GM21619 (cell line): Measurements from ENCODE around the gene ACTN1.
"Not testable (repeated sequence)": the region's sequence is repeated elsewhere in the genome, so short reads cannot be mapped to it uniquely, and the experiment has no call there.

Experiments
- ATAC-seq: cut with Tn5 transposase; IDR thresholded peaks from one replicate; pipeline ENCODE4 v1.9.1; 2021; ENCODE audit not compliant: unreplicated experiment

Gene ACTN1

DNA sequence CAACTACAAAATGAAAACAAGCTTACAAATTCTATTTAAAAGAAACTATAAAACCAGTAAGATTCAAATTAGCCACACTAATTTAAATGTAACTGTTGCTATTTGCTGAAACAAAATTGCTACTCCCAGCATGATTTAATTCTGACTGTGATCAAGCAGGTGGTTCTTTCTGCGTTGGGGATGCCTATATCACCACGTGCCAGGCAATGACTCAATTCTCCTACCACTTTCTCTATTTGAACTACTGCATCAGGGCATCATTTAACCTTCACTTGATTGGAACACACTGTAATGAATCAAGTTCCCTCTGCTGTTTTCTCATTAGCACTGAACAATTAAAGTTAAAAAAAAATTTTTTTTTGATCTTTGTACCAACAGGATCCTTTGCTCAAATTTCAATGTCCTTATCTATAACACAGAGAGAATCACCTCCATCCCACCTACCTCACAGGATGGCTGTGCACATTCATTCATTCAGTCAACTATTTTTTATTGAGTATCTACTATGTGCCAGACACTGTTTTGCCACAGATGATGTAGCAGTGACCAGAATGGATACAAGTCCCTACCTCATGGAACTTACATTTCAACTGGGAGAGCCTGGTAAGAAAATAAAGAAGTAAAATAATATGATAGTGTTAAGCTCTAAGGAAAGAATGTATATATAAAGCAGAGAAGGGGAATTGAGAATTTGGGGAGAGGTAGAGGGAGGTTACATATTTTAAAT lies 8.0 kb upstream of the ACTN1 start:
- no peak for ATAC-seq

DNA sequence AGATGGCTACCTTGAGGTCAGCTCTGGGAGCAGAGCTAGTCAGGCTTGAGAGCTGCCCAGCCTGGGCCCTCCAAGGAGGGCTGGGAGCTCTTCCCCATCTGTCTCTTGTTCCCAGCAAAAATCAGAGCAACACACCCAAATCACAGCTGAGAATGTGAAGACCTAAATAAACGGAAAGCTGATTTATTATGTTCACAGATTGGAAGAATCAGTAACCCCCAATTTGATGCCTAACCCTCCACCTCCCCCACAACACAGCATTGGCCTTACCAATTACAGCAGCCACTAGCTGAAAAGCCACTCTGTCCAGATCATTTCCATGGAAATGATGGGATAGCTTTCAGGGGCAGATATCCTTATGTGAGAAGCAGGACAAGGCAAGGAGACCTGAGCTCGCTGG lies 7.1 kb upstream of the ACTN1 start:
- no peak for ATAC-seq

DNA sequence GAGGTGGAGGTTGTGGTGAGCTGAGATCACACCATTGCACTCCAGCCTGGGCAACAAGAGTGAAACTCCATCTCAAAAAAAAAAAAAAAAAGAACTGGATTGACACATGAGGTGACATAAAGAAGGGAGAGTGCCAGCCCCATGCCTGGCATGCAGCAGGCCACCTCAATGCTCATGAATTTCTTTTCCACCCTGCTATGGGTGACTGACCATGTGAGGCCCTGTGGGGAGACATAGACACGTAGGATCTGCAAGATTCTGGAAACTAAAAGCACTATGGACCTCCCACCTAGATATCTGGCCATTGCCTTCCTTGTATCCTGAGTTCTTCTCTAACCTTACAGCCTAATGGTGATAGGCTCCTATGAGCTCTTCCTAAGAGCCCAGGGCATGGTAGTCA lies 5.6 kb upstream of the ACTN1 start:
- ATAC-seq: no peak

DNA sequence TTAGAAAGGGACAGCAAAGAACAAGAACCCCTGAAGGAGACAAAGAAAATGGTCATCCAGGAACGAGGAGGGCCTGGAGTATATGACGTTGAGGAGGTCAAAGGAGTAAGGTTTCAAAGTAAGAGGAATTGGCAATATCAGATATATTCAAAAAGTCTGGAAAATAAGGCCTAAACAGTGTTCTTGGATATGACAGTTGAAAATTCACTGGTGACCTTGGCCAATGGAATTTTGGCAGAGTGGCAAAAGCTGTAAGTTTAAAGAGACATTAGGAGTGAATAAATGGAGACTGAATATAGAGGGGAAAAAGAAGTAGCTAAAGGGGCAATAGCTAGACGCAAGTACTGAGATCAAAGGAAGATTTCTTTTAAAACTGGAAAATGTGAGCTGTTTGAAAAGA lies 4.1 kb upstream of the ACTN1 start:
- ATAC-seq: no peak

DNA sequence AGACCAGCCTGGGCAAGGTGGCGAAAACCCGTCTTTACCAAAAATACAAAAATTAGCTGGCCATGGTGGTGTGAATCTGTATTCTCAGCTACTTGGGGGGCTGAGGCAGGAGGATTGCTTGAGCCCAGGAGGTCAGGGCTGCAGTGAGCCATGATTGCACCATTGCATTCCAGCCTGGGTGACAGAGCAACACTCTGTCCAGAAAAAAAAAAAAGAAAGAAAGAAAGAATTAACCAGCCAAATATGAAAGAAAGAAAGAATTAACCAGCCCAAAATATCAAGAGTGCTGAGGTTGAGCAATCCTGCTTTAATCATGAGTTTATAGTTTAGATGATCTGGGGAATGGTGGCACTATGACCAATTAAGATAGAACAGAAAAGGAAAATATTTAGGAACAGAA lies 3.5 kb upstream of the ACTN1 start:
- ATAC-seq: no peak

DNA sequence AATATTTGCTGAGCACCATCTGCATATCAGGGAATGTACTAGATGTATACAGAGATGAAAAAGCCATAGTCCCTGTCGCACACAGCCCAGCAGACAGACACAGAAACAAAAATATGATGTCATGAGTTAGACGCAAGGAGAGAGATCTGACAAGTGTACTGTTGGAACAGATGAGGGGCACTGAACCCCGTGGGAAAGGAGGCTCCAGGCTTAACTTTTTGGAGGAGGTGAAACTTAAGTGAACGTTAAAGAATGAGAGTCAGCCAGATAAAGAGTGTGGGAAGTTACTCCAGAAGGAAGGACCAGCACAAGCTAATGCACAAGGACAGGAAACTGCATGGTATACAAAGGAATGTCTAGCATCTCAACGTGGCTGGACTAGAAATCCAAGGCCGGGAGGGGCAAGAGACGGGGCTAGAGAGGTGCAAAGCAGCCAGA lies 2.5 kb upstream of the ACTN1 start:
- no peak for ATAC-seq

DNA sequence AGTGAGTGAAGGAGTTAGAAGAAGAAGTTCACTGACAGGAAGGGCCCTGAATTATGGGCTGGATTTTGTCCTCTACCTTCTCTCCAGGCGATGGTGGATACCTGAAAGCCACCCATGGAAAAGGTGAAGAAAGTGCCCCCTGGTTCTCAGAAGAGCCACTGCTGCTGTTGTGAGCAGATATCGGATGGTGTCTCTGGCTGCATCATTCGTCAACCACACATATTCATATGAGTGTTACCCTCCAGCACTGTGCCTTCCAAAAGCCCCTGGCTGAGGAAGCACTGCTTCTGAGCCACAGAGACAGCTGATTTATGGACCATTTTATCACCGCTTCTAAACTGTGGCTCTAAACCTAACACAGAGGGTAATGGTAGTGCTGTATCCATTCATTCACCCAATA lies 2.0 kb upstream of the ACTN1 start:
- no peak for ATAC-seq

DNA sequence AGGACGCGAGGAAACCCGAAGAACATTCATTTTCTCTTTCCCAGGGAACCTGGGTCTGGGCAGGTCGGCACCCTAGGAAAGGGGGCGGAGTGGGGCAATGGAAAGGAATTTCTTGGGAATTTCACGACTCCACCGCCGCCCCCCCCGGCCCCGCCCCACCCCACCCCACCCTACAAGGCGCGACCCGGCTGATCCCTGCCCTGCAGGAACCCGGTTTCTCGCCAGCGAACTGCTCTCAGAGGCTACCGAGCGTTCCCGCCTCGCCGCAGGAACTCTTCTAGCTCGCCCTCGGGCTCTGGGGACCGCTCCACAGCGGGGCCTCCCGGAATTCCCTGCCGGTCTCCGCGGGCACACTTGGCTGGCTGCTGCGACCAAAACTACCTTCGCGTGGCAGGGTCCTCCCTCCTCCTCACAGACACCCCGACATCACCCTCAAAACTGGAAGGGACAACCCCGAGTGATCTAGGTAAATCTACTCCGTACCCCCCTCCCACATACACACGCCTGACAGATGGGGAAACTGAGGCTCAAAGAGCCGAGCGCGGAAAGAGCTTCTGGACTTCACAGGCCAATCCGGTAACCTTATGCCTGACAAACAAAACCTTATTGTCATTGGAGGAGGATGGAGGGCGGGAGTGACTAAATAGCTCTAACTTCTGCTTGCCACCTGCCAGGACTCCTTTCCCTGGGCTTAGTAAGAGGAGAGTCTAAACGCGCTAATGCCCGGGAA lies 785 bp upstream of the ACTN1 start:
- no peak for ATAC-seq

DNA sequence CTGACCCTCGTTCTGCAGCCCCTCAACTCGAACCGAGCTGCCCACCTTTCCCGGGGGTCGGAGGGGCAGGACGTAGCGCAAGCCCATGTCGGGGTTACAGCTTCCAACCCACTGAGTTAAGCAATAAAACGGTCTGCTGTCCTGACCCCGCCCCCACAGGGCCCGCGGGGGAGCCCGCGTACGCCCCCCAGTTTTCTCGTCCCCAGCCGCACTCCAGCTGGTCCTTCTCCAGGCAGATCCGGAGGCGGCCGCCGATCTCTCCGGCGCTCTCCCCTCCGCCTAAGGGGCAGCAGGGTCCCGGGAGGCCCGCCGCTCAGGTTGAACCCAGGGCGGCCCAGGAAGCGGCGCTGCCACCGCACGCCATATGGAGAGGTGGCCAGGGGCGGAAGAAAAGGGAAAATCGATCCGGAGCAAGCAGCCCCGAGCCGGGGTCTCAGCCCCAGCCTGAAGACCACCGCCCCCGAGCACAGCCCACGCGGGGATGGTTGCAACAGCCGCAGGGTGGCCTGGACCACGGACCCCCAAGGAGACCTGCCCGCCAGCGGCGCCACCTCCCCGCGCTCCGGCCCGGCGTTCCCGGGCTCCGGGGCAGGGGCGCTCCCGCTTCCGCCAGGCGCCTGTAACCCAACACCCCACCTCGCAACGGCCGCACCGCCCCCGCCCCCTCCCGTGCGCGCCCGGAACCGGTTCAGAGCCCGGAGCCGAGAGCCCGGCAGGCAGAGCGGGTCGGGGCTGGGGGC lies 760 bp downstream of the ACTN1 start:
- ATAC-seq: no peak

DNA sequence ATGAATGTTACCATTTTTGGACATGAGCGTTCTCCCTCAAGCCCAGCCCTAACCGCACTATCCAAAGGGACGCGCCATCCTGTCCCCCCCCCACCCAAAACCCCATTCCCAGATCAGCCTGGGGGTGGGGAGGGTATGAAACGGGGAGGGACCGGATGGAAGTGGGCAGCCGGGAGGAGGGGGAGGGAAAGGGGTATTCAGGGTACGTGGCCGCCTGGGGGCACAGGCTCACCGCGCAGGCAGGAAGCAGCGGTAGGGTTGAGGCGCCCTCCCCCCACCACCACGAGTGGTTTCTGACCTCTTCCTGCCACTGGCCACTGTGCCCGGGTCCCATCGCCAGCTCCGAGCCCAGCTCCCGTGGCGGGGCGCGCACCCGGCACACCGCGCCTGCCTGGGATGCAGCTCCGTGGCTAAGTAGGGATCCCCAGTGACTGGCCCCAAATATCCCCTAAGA lies 1.4 kb downstream of the ACTN1 start:
- no peak for ATAC-seq

DNA sequence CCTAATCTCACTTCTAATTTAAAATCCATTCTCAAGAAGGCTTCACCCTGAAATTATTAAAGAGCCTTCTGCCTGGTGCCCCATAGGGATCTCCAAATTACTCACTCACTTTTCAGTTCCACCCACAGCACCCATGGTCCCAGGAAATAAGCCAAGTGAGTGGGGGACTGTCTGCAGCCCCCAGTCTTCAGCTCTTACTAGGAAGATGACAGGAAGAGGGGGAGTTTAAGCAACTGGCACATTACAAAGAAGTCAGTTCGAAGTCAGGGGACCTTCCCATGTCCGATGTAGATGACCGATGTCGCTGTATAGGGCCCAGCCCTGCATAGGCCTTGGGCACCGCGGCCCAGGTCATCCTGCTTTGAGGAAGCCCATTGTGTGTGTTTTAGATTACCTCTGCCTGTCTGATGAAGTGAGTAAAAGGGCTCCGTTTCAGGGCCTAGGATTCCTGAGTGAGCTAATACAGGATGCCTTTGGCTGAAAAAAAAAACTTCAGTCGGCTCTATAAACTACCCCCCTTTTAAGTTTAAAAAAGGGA lies 1.9 kb downstream of the ACTN1 start:
- ATAC-seq: no peak

DNA sequence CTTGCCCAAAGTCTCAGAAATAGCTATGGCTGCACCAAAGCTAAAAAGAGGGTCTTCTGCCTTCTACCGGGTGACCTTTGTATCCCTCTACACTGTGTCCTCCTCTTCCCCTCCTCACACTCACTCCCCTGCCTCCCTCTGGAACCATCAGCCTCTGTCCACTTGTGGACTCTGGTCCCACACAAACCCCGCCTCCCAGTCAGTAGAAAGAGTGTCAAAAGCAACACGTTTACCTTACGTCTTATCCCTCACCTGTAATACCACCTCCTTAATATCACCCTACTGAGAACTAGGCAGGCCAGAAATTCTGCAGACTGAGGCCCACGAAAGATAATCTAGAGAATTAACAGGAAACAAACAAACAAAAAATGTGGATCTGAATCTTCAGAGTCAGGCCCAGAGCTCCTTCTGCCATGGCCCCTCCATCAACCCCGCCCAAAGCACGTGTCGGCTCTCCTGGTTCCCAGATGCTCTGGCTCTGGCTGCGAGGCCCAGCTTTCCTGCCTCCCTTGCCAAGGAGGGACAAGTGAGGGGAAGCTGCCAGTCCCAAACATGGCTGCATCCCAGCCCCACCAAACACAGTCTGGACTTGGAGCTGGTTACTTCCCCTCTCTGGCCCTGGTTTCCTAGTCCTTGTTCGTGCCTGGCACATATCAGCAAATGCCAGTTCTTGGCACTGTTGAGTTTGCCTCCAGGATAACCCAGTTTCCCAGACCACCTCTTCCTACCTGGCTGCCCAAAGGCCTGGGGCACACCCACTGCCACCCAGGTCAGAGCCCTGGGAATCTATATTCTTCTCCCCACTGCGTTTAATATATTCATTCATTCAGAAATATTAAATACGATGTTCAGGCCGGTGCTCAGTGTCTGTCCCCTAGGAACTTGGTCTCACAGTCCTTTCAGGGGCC lies 2.7 kb downstream of the ACTN1 start:
- no peak for ATAC-seq

DNA sequence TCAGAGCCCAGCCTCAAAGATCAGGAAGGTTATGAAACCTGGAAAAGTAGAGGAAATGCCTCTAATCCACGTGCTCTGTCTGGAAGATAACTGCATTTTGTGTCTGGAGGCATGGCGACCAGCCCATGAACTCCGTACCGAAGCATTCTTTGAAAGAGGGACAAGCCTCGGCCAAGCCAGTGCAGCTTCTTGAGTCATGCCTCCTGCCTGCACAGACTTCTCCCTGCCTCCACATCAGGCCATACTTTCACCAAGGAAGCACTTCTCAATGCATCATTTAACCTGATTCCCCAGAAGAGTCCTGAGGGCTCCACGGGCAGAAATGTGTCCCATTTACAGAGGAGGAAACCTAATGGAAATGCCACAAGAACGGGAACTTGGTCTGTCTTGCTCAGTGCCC lies 3.4 kb downstream of the ACTN1 start:
- ATAC-seq: no peak

DNA sequence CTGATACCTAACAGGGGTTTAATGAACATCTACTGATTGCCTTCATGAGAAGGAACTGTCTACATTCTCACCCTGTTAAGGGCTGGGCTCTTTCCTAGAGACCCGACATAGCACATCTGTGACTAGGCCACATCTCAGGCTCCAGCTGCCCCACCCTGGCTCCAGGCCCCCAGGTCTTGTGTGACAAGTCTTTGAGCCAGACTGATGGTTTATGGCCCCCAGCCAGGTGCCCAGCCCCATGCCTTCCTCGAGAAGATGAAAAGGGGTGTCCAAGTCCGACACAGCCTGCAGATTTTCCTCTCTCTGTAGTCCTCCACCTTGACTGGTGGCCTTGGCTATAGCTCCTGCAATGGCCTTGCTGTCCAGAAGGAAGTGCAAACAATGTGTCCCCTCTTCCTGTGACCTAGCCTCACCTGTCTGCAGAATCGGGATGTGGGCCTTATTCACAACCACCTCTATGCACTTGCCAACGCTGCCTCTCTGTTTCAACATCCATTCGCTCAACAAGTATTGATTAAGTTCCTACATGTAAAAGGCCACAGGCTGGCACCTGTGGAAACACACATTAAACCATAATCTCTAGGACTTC lies 4.2 kb downstream of the ACTN1 start:
- ATAC-seq: no peak

DNA sequence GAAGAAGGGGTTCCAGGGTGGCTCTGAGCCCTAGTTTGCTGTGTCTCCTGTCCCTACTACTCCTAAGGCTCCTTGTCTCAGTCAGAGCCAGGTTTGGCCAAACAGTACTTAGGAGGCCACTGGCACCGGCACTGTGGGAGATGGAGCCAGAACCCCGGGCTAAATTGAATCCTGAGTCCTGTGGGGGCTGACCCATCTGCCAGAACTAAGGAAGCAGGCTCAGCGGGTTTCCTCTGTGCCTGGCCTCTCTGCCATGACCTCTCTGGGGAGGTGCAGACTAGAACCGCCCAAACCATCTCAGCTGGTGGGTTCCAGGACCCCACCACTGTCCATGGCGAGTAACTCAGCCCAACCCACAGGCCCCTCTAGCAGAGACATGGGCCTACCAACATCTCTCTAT lies 5.5 kb downstream of the ACTN1 start:
- no peak for ATAC-seq

DNA sequence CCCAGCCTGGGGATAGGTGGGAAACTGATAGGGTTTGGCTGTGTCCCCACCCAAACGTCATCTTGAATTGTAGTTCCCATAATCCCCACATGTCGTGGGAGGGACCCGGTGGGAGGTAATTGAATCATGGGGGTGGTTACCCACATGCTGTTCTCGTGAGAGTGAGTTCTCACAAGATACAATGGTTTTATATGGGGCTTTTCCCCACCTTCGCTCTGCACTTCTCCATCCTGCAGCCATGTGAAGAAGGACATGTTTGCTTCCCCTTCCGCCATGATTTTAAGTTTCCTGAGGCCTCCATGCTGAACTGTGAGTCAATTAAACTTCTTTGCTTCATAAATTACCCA lies 5.9 kb downstream of the ACTN1 start:
- not testable (repeated sequence) for ATAC-seq

DNA sequence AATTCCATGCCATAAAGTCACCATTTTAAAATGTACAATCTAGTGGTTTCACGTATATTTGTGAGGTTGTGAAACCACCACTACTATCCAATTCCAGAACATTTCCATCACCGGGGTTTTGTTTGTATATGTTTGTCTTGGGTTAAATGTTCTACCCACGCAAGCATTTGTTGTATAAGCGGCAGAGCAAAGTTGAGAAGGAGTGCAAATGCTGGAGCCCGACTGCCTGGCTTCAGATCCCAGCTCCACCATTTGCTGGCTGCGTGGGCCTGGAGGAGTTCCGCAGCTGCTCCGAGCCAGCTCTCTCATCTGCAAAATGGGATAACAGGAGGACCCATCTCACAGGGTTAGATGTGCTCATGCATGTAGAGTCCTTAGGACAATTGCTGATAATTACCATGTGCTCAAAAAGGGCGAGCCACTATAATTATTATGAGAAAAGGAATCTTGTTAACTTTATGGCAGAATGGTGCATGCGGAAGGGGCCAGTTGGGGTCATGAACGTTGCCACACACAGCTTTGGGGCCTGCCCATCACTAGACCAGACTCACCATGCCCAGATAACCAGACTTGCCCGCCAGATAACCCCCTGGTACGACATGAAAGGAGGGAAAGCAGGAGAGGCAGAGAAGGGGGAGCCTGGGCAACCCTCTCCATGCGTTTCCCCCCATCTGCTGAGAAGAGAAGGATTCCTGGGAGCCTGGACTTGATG lies 6.4 kb downstream of the ACTN1 start:
- no peak for ATAC-seq

DNA sequence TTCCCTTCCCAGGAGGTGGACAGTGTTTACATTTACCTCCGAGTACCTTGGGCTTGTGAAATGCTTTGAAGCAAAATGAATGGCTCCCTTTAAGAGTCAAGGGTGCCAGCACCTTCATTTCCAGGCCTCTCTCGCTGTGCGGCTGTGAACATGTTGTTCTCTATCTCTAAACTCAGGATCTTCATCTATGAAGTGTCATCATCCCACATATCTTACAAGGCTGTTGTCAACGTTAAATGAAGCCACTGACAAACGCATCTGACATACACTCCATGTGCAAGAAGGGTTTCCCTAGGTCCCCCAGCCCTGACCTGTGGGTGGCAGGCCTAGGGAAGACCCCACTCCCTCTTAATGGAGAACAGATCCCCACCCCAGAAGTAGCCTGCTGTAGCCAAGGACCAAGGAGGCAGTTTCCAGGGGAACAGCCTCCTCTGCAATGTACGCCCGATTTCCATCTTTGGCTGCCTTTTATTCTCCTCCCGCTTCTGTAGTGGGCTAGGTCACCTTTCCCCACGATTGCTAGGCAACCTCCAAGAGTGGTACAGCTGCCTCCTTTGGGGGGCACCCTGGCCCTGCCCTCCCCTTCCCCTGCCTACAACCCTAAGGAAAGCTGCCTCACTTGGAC lies 7.6 kb downstream of the ACTN1 start:
- ATAC-seq: no peak

DNA sequence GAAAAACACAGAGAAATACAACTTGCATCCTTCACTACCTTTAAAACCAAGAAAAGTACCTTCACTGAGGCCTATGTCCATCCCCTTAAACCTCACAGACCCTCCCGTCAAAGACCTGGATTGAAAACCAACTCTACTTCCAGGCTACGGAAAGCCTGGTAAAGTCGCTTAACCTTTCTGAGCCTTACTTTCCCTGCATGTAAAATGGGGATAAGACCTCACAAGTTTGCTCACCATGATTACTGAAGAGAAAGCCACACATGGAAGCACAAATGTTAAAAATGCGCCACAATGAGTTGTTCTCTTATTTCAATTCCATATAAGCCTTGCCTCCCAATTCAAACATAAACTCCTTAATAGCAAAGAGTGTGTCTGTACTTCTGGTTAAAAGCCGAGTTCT lies 8.4 kb downstream of the ACTN1 start:
- ATAC-seq: no peak
